Measurements from ENCODE around the gene OTOGL.
"Not testable (repeated sequence)": the region's sequence is repeated elsewhere in the genome, so short reads cannot be mapped to it uniquely, and the experiment has no call there.

OTOGL gene

DNA sequence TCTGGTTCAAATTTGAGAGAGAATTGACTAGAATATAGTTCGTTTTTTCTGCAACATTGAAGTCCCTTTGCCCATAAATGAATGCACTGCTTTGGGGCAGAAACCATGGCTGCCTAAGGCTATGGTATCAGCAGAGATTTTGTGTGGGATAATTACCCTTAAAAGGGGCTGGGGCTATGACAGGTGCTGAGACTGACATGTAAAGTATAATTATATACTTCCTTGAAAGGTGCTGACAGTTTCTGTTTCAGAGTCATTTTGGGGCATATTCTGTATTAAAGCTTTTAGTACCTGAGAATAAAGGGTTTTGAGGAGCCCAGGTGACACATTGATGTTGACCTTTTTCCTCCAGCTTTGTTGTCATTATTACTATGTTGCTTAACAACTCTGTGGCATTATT, 194.4 kb downstream of the OTOGL start:
- Histone ChIP-seq H3K36me3 (no peaks in the 10 kb centered on the region), H3K9me3 (no peaks in the 10 kb centered on the region), H3K27ac (no peak overlapping the region), H3K4me3 (ENCODE audit: low read depth in 1 of 2, low read length in 1 of 2) (no peak overlapping the region), H3K27me3 (no peaks in the 10 kb centered on the region), H3K4me1 (ENCODE audit: control insufficient read depth in 1 of 2, insufficient read depth in 1 of 2, low read depth in 1 of 2, low read length in 1 of 2) (no peaks in the 10 kb centered on the region)
- TF ChIP-seq CTCF (IDR thresholded peaks at IDR 0.05): no peak

DNA sequence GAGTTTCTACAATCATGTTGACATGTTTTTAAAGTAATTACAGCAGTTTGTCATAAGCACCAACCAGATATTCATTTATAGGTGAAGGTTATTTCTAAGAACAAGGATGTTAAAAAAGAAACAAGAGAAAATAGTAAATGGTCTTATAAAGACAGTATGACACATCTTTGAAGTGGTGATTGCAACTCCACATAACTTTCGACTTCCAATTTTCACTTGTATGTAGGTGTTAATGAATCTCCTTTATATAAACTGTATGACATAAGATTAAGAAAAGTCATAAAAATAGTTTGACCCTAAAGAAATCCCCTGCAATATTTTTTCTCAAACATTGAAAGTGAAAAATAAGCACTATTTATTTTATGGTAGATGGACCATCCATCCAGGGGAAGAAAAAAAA, 199.9 kb downstream of the OTOGL start:
- Histone ChIP-seq H3K27me3 (no peaks in the 10 kb centered on the region), H3K4me1 (ENCODE audit: control insufficient read depth in 1 of 2, insufficient read depth in 1 of 2, low read depth in 1 of 2, low read length in 1 of 2) (no peaks in the 10 kb centered on the region), H3K36me3 (no peaks in the 10 kb centered on the region), H3K4me3 (ENCODE audit: low read depth in 1 of 2, low read length in 1 of 2) (no peak overlapping the region), H3K9me3 (no peaks in the 10 kb centered on the region), H3K27ac (no peak overlapping the region)
- TF ChIP-seq CTCF (IDR thresholded peaks at IDR 0.05): no peak

DNA sequence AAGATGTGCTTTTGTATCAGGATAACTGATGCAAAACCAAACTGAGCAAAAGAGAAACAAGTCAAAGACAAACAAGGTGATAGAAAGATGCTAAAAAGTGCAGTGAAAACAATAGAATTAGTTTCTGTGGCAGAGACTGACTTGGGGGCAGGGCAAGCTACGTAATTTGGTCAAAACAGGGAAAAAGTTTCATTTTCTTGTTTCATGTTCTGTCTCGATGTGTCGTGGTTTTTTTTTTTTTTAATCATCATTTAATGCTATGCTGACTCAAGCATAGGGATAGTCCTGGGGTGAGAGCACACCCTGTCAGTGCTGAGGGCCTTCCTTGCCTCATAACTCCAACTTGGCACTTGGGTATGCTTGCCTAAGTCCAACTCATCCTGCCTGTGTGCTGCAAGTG, 200.6 kb downstream of the OTOGL start:
- Histone ChIP-seq H3K9me3 (no peaks in the 10 kb centered on the region), H3K4me1 (ENCODE audit: control insufficient read depth in 1 of 2, insufficient read depth in 1 of 2, low read depth in 1 of 2, low read length in 1 of 2) (no peaks in the 10 kb centered on the region), H3K27me3 (no peaks in the 10 kb centered on the region), H3K36me3 (no peaks in the 10 kb centered on the region), H3K27ac (no peak overlapping the region), H3K4me3 (ENCODE audit: low read depth in 1 of 2, low read length in 1 of 2) (no peak overlapping the region)
- TF ChIP-seq CTCF (IDR thresholded peaks at IDR 0.05): no peak

DNA sequence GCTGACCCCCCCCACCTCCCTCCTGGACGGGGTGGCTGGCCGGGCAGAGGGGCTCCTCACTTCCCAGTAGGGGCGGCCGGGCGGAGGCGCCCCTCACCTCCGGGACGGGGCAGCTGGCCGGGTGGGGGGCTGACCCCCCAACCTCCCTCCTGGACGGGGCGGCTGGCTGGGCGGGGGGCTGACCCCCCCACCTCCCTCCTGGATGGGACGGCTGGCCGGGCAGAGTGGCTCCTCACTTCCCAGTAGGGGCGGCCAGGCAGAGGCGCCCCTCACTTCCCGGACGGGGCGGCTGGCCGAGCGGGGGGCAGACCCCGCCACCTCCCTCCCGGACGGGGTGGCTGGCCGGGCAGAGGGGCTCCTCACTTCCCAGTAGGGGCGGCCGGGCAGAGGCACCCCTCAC, 208.1 kb downstream of the OTOGL start:
- H3K4me3 ChIP-seq (ENCODE audit: low read depth in 1 of 2, low read length in 1 of 2); H3K27me3 ChIP-seq; H3K4me1 ChIP-seq (ENCODE audit: control insufficient read depth in 1 of 2, insufficient read depth in 1 of 2, low read depth in 1 of 2, low read length in 1 of 2); H3K36me3 ChIP-seq; H3K9me3 ChIP-seq; H3K27ac ChIP-seq: not testable (repeated sequence)

GRCh38 chr12:80313209-80313608, 213.9 kb downstream of the OTOGL start:
- no peak overlapping the region for H3K27ac ChIP-seq
- H3K36me3 ChIP-seq: no peaks in the 10 kb centered on the region
- no peak overlapping the region for H3K4me3 ChIP-seq (ENCODE audit: low read depth in 1 of 2, low read length in 1 of 2)
- no peaks in the 10 kb centered on the region for H3K4me1 ChIP-seq (ENCODE audit: control insufficient read depth in 1 of 2, insufficient read depth in 1 of 2, low read depth in 1 of 2, low read length in 1 of 2)
- no peaks in the 10 kb centered on the region for H3K27me3 ChIP-seq
- H3K9me3 ChIP-seq: no peaks in the 10 kb centered on the region
- TF ChIP-seq CTCF (IDR thresholded peaks at IDR 0.05): no peak

DNA sequence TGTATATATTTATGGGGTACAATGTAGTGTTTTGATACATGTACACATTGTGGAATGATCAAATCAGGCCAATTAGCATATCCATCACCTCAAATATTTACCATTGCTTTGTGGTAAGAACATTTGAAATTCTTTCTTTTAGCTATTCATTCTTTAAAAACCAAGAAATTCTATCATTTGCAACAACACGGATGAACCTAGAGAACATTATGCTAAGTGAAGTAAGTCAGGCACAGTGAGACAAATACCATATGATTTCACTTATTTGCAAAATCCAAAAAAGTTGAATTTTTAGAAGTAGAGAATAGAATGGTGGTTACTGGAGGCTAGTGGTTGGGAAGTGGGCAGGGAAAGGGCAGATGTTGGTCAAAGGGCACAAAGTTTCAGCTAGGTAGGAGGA, 215.4 kb downstream of the OTOGL start:
- Histone ChIP-seq H3K27me3 (no peaks in the 10 kb centered on the region), H3K36me3 (no peaks in the 10 kb centered on the region), H3K9me3 (no peaks in the 10 kb centered on the region), H3K4me3 (ENCODE audit: low read depth in 1 of 2, low read length in 1 of 2) (no peak overlapping the region), H3K4me1 (ENCODE audit: control insufficient read depth in 1 of 2, insufficient read depth in 1 of 2, low read depth in 1 of 2, low read length in 1 of 2) (no peaks in the 10 kb centered on the region), H3K27ac (no peak overlapping the region)
- TF ChIP-seq CTCF (IDR thresholded peaks at IDR 0.05): no peak
